ENCODE measurements around the gene KLHL36. TPM values are rescaled to one million over a fixed set of nuclear protein-coding genes. Genes with fewer than 3 reads are reported as not detected.

Gene KLHL36
- total and polyA plus RNA-seq, 9 of the 15 experiments (the other 6 are each of a cell fraction or from before 2014, with no cell fraction given), result 2.1 to 51.2 (median 18.5) TPM

GRCh38 chr16:84603140-84603816 is 45.0 kb upstream of the KLHL36 start (continued):
- TF ChIP-seq SNAPC5 (CRISPR knock-in tag; IDR thresholded peaks at IDR 0.05) (no peak), CHD7 (IDR thresholded peaks at IDR 0.05; ENCODE audit: low read depth, low read length) (no peak), XRCC4 (IDR thresholded peaks at IDR 0.05; ENCODE audit: extremely low read depth, insufficient read depth, insufficient read length) (no peak), CSDE1 (IDR thresholded peaks at IDR 0.05) (no peak), RHOXF2B (CRISPR knock-in tag; conservative IDR thresholded peaks at IDR 0.05) (no peak), FOSL1 (tag; conservative IDR thresholded peaks at IDR 0.05) (peak; percentile 84), HNRNPUL1 (IDR thresholded peaks at IDR 0.05; ENCODE audit: low read length) (no peak), PHTF2 (CRISPR knock-in tag; IDR thresholded peaks at IDR 0.05) (no peak), ZNF3 (CRISPR knock-in tag; IDR thresholded peaks at IDR 0.05) (no peak), DIDO1 (tag; IDR thresholded peaks at IDR 0.05; ENCODE audit: low read depth) (no peak)
- TF ChIP-seq, protein P1, sequence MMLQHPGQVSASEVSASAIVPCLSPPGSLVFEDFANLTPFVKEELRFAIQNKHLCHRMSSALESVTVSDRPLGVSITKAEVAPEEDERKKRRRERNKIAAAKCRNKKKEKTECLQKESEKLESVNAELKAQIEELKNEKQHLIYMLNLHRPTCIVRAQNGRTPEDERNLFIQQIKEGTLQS (IDR thresholded peaks at IDR 0.05), result peak; percentile 82
- TF ChIP-seq, protein P1 (CRISPR knock-in tag; conservative IDR thresholded peaks at IDR 0.05), result no peak
- TF ChIP-seq, protein P2, sequence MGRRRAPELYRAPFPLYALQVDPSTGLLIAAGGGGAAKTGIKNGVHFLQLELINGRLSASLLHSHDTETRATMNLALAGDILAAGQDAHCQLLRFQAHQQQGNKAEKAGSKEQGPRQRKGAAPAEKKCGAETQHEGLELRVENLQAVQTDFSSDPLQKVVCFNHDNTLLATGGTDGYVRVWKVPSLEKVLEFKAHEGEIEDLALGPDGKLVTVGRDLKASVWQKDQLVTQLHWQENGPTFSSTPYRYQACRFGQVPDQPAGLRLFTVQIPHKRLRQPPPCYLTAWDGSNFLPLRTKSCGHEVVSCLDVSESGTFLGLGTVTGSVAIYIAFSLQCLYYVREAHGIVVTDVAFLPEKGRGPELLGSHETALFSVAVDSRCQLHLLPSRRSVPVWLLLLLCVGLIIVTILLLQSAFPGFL (CRISPR knock-in tag; IDR thresholded peaks at IDR 0.05), result no peak
